Natural killer cell treated with Interleukin-12 subunit alpha and Interleukin-12 subunit beta and Interleukin-15 and Interleukin-18, amount 100 ng/mL, for 72 hours (primary cell): Measurements from ENCODE around the gene GRIK5. TPM values are rescaled to one million over a fixed set of nuclear protein-coding genes. Genes with fewer than 3 reads are reported as not detected.

ENCODE experiments used
- ATAC-seq, 2 donors: fragments of 150-1000 bp; cut with Tn5 transposase in 1 of 2; sonication (Bioruptor Pico), chemical (Tn5 transposase) in 1 of 2; 2 replicates each; pipeline ENCODE4 v1.10.0; 2021
- DNase-seq: peaks from one replicate; pipeline ENCODE4 v3.0.0; 2022; ENCODE audit warnings: low spot score
- H3K27ac Mint-ChIP-seq, 2 donors: 1 replicate in 1 of 2; 2 replicates in 1 of 2; pipeline ENCODE4 v1.8.0; 2022; ENCODE audit warnings: mixed read lengths in 2 of 2, mild to moderate bottlenecking in 1 of 2, moderate library complexity in 1 of 2
- H3K27me3 Mint-ChIP-seq, 2 donors: 1 replicate in 1 of 2; 2 replicates in 1 of 2; pipeline ENCODE4 v1.8.0; 2022; ENCODE audit warnings: mixed read lengths in 2 of 2
- H3K36me3 Mint-ChIP-seq: one replicate; pipeline ENCODE4 v1.8.0; 2022; ENCODE audit warnings: mixed read lengths
- H3K4me1 Mint-ChIP-seq, 2 donors: 1 replicate in 1 of 2; 2 replicates in 1 of 2; pipeline ENCODE4 v1.8.0; 2022; ENCODE audit warnings: low read depth in 2 of 2, mixed read lengths in 2 of 2, mild to moderate bottlenecking in 1 of 2
- H3K4me3 Mint-ChIP-seq: one replicate; pipeline ENCODE4 v1.8.0; 2022; ENCODE audit warnings: mixed read lengths
- H3K9me3 Mint-ChIP-seq: 2 replicates; pipeline ENCODE4 v1.8.0; 2022; ENCODE audit warnings: mixed read lengths
- total RNA-seq, 2 donors: library from RNA; stranded (reverse); gene quantifications; one replicate each; pipeline ENCODE4 v1.2.3, GENCODE V29; 2022

The GRIK5 gene
- total RNA-seq, 2 donors from 2014 or later = 0.21 to 1.0 TPM

DNA sequence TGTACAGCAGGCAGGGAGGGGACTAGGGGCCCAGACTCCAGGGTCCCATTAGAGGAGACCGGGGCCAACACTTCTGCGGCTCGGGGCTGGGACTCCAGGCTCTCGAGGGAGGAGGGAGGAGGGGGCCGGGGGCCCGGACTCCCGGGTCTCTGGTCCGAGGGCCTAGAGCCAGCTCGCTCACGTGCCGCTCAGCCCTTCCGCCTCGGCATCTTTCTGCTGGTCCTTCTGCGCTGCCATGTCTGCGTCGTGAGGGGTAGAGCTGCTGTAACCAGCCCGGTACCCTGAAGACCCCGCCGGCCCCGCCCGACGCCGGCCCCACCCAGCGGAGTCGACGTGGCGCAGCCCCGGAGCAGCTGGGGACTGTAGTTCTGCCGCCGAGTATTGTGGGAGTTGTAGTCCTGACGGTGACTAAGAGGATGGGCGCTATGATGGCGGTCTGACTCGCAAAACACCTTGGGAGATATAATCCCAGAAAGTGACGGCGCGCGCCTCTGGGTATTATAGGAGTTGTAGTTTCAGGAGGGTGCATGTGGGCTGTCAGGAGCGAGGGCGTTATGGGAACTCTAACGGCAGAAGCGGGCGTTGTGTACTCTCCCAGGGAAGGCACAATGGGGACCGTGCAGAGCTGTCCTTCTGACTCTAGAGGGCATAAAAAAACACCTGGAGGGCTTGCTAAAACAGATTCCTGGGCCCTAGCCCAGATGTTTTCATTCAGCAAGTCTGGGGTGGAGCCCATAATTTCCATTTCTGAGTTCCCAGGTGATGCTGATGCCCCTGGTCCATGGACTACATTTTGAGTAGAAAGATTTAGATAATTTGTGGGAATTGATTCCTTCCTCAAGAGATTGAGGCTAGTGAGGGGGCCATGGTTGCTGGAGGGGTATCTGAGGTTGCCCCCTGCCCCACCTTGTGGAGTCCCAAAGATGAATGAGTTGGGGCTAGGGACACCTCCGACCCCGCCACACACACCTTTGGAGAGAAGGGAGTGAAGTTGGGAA lies 110.7 kb downstream of the GRIK5 start, which contains the start of gene RABAC1:
TSS of gene RABAC1 (minus strand) at position 266 of the 998 bp plus-strand sequence. CDS start at position 237, 29 bp downstream.
- DNase-seq = peak; percentile 88
- peak within 1 kb of the TSS; percentile 72 to 89 for H3K27ac Mint-ChIP-seq
- H3K4me3 Mint-ChIP-seq = peak within 1 kb of the TSS; percentile 83
- peak; percentile 95 to 97 for ATAC-seq
- H3K4me1 Mint-ChIP-seq = peaks cover 15 to 20% of the 10 kb centered on the region in 2 donors
- H3K36me3 Mint-ChIP-seq = no peaks in the 10 kb centered on the region
- H3K27me3 Mint-ChIP-seq = no peaks in the 10 kb centered on the region
- H3K9me3 Mint-ChIP-seq = no peaks in the 10 kb centered on the region

DNA sequence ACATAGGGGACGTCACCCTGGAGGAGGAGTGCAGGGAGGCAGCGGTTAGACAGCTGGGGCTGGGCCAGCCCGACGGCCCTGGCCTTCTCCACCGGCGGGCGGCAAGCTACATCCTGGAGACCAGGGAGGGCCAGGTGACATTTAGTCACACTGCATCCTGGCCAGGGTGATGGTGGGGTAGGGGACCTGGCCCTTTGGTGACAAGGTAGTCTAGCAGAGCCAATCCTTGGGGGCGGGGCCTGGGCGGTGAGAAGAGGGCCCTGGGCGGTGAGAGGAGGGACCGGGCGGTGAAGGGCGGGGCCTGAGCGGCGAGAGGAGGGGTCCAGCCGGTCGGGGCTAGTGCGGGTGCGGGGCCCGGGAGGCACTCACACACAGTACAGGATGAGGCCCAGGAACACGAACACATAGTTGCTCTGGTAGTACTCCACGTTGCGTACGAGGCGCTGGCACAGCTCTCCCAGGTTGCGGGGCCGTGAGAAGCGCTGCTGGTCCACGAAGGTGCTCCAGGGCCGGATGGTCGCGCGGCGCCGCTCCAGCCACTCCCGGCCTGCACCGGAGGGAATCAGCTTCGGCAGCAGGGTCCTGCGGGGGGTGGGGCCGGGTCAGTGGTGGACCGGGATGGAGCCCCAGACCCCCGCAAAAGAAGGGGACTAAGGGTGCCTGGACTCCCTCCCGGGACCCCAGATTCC lies 111.5 kb downstream of the GRIK5 start:
- Mint-ChIP-seq H3K4me3 (peak overlapping the region; percentile 83), H3K4me1 (peaks cover 15 to 20% of the 10 kb centered on the region in 2 donors), H3K27ac (peak overlapping the region; percentile 72 to 89), H3K27me3 (no peaks in the 10 kb centered on the region), H3K36me3 (no peaks in the 10 kb centered on the region), H3K9me3 (no peaks in the 10 kb centered on the region)
- DNase-seq (peak; percentile 86), ATAC-seq (peak; percentile 82 to 86)

DNA sequence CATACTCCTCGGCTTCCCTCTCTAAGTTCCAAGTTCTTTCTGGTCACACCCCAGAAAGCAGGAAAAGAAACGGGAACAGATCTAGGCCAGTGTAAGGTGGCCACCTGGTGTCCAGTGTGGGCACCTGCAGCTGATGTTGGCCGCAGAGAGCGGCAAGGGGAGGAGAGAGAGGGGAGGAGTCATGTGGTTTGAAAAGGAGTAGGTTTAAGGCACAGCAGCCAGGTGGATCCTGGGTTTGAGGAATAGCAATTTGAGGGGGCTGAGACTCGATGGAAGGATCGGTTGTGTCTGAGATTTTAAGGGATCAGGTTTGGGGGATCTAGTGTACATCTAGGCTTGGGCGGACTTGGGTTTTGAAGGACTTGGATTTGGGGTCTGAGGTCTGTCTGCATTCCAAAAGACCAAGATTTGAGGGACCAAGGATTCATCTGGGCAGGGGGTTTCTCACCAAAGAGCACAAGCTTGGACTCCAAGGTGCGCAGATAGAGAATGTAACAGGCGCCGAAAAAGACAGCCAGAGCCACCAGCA lies 112.1 kb downstream of the GRIK5 start:
- H3K27me3 Mint-ChIP-seq = no peaks in the 10 kb centered on the region
- no peaks in the 10 kb centered on the region for H3K9me3 Mint-ChIP-seq
- H3K36me3 Mint-ChIP-seq = no peaks in the 10 kb centered on the region
- peak overlapping the region; percentile 72 to 89 for H3K27ac Mint-ChIP-seq
- DNase-seq = no peak
- H3K4me3 Mint-ChIP-seq = peak overlapping the region; percentile 83
- H3K4me1 Mint-ChIP-seq = peaks cover 15 to 20% of the 10 kb centered on the region in 2 donors
- ATAC-seq = peak; percentile 50 to 51

GRCh38 chr19:41957161-41957837 lies 112.7 kb downstream of the GRIK5 start:
- peak overlapping the region; percentile 72 to 89 for H3K27ac Mint-ChIP-seq
- no peaks in the 10 kb centered on the region for H3K27me3 Mint-ChIP-seq
- H3K4me3 Mint-ChIP-seq = peak overlapping the region; percentile 83
- H3K9me3 Mint-ChIP-seq = no peaks in the 10 kb centered on the region
- ATAC-seq (no peak), DNase-seq (no peak)
- H3K4me1 Mint-ChIP-seq = peaks cover 15 to 20% of the 10 kb centered on the region in 2 donors
- no peaks in the 10 kb centered on the region for H3K36me3 Mint-ChIP-seq

- Mint-ChIP-seq H3K9me3 (no peaks in the 10 kb centered on the region), H3K4me3 (no peak overlapping the region), H3K27me3 (peaks cover 0 to 2% of the 10 kb centered on the region in 2 donors), H3K27ac (no peak overlapping the region), H3K36me3 (no peaks in the 10 kb centered on the region), H3K4me1 (peaks cover 18 to 23% of the 10 kb centered on the region in 2 donors)
- DNase-seq (no peak), ATAC-seq (no peak)
Observed at GRCh38 chr19:41956621-41957020, 113.4 kb downstream of the GRIK5 start.

GRCh38 chr19:41955521-41955920 lies 114.5 kb downstream of the GRIK5 start:
- ATAC-seq = no peak
- Mint-ChIP-seq H3K27ac (no peak overlapping the region), H3K36me3 (no peaks in the 10 kb centered on the region), H3K9me3 (no peaks in the 10 kb centered on the region), H3K4me1 (peaks cover 22 to 26% of the 10 kb centered on the region in 2 donors), H3K4me3 (no peak overlapping the region), H3K27me3 (peaks cover 0 to 3% of the 10 kb centered on the region in 2 donors)
- no peak for DNase-seq

DNA sequence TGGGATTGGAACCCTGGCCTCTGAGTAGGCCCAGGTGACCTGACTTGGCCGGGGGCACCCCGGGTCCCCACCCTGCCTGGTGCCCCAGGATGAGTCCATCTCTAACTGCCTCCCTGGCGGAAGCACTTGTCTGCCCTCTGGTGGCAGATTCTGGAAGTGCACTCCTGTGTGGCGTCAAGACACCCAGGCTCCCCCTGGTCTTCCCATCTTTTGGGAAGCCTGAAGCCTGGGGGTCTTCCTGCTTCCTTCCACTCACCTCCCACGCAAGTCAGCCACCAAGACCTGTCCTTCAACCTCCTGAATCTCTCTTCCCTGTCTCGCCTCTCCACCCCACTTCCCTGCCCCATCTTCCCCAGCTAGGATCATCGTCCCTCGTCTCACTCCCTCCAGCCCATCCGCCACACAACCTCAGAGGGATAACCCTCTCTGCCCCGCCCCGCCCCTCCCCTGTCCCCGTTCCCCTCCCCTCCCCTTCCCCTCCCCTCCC lies 118.3 kb downstream of the GRIK5 start:
- Mint-ChIP-seq H3K27me3 (peaks cover 0 to 3% of the 10 kb centered on the region in 2 donors), H3K4me1 (peaks cover 19 to 20% of the 10 kb centered on the region in 2 donors), H3K4me3 (no peak overlapping the region), H3K36me3 (no peaks in the 10 kb centered on the region), H3K9me3 (no peaks in the 10 kb centered on the region), H3K27ac (peak overlapping the region in 1 of 2 donors; percentile 68)
- DNase-seq (peak; percentile 83), ATAC-seq (peak; percentile 85 to 86)

Other genes starting within 250 kb of the GRIK5 start
- not detected for gene LYPD4, start 225.5 kb downstream of the GRIK5 start, total RNA-seq
- not detected for gene DMRTC2, start 225.2 kb downstream of the GRIK5 start, total RNA-seq
- 1,000 to 10,000 TPM; 1,532 to 1,595 TPM for gene RPS19, start 210.0 kb downstream of the GRIK5 start, total RNA-seq
- gene CD79A, start 192.9 kb downstream of the GRIK5 start, total RNA-seq = 1 to 10 TPM in 1 of 2 donors, under 1 TPM in 1; 0.93 to 1.8 TPM
- 100 to 1,000 TPM; 321 to 444 TPM for gene ARHGEF1, start 187.0 kb downstream of the GRIK5 start, total RNA-seq
- under 1 TPM; 0.67 TPM for gene ERFL, start 141.8 kb downstream of the GRIK5 start, total RNA-seq
- 10 to 100 TPM; 79.6 to 89.7 TPM for gene RABAC1, start 110.9 kb downstream of the GRIK5 start, total RNA-seq
- gene ATP1A3, start 76.0 kb downstream of the GRIK5 start, total RNA-seq = 1 to 10 TPM; 2.0 to 4.2 TPM
- gene ZNF574, start 6.0 kb upstream of the GRIK5 start, total RNA-seq = 10 to 100 TPM; 14.2 to 16.1 TPM
- 10 to 100 TPM; 21.6 to 30.5 TPM for gene POU2F2, start 62.2 kb upstream of the GRIK5 start, total RNA-seq
- 10 to 100 TPM; 28.5 to 33.2 TPM for gene DEDD2, start 147.5 kb upstream of the GRIK5 start, total RNA-seq
- gene ZNF526, start 150.1 kb upstream of the GRIK5 start, total RNA-seq = 10 to 100 TPM; 18.5 to 23.7 TPM
- 10 to 100 TPM; 51.1 to 52.8 TPM for gene GSK3A, start 172.4 kb upstream of the GRIK5 start, total RNA-seq
- 10 to 100 TPM; 29.5 to 47.8 TPM for gene ERF, start 184.9 kb upstream of the GRIK5 start, total RNA-seq
- 100 to 1,000 TPM; 110 to 115 TPM for gene CIC, start 199.0 kb upstream of the GRIK5 start, total RNA-seq
- gene PRR19, start 231.9 kb upstream of the GRIK5 start, total RNA-seq = 1 to 10 TPM in 1 of 2 donors, under 1 TPM in 1; 0.64 to 1.0 TPM
- 10 to 100 TPM; 16.9 to 40.2 TPM for gene PAFAH1B3, start 232.4 kb upstream of the GRIK5 start, total RNA-seq
- 1 to 10 TPM; 1.4 to 1.6 TPM for gene TMEM145, start 243.1 kb upstream of the GRIK5 start, total RNA-seq